GM23338 (cell line): ENCODE results near the gene RSL24D1. TPM values are rescaled to one million over a fixed set of nuclear protein-coding genes. Genes with fewer than 3 reads are reported as not detected.

Source experiments
- ATAC-seq: fragments of 200-7000 bp; cut with Tn5 transposase; 3 replicates; pipeline ENCODE4 v1.9.1; 2020
- DNase-seq: peaks from one replicate; pipeline ENCODE4 v3.0.0-alpha.2; 2015; ENCODE audit warnings: low spot score
- H2AFZ ChIP-seq: fragments of 200-600 bp; sonication (generic); 2 replicates; pipeline ENCODE4 v1.8.0; 2016; ENCODE audit warnings: antibody characterized with exemption, mild to moderate bottlenecking, moderate library complexity
- H3F3A ChIP-seq: fragments of 200-600 bp; sonication (generic); replicated peaks from 2 replicates; pipeline ENCODE4 v1.8.0; 2017; ENCODE audit warnings: antibody characterized with exemption, mixed run types, low read depth
- H3K27ac ChIP-seq: fragments of 200-600 bp; sonication (generic); 2 replicates; pipeline ENCODE4 v1.6.1; 2016; ENCODE audit warnings: low read depth
- H3K27me3 ChIP-seq: fragments of 200-600 bp; sonication (generic); 2 replicates; pipeline ENCODE4 v1.8.0; 2016; ENCODE audit warnings: mild to moderate bottlenecking, mixed run types, moderate library complexity; ENCODE audit not compliant: insufficient read depth
- H3K36me3 ChIP-seq: fragments of 200-600 bp; sonication (generic); 2 replicates; pipeline ENCODE4 v1.8.0; 2016; ENCODE audit warnings: mild to moderate bottlenecking; ENCODE audit not compliant: insufficient read depth
- H3K4me1 ChIP-seq: fragments of 200-600 bp; sonication (generic); 2 replicates; pipeline ENCODE4 v1.8.0; 2016; ENCODE audit warnings: mild to moderate bottlenecking, moderate library complexity; ENCODE audit not compliant: insufficient read depth
- H3K4me2 ChIP-seq: fragments of 200-600 bp; sonication (generic); 2 replicates; pipeline ENCODE4 v1.7.1; 2017; ENCODE audit warnings: mixed run types
- H3K4me3 ChIP-seq: fragments of 200-600 bp; sonication (generic); 2 replicates; pipeline ENCODE4 v1.6.1; 2016; ENCODE audit warnings: mixed run types
- H3K79me2 ChIP-seq: fragments of 200-600 bp; sonication (generic); replicated peaks from 2 replicates; pipeline ENCODE4 v1.8.0; 2017; ENCODE audit warnings: mild to moderate bottlenecking; ENCODE audit not compliant: insufficient read depth
- H3K9me2 ChIP-seq: fragments of 200-600 bp; sonication (generic); 2 replicates; pipeline ENCODE4 v1.8.0; 2017; ENCODE audit not compliant: insufficient read depth
- H4K20me1 ChIP-seq: fragments of 200-600 bp; sonication (generic); replicated peaks from 2 replicates; pipeline ENCODE4 v1.8.0; 2017; ENCODE audit warnings: mild to moderate bottlenecking; ENCODE audit not compliant: insufficient read depth
- H3K27ac Mint-ChIP-seq: 2 replicates; pipeline ENCODE4 v1.8.0; 2020; ENCODE audit warnings: inconsistent platforms, mild to moderate bottlenecking, moderate library complexity, mixed read lengths
- H3K27me3 Mint-ChIP-seq: 3 replicates; pipeline ENCODE4 v1.8.0; 2022; ENCODE audit warnings: low read depth, mild to moderate bottlenecking, moderate library complexity, mixed read lengths, inconsistent platforms; ENCODE audit not compliant: insufficient read depth, poor library complexity
- H3K36me3 Mint-ChIP-seq: 3 replicates; pipeline ENCODE4 v1.8.0; 2021; ENCODE audit warnings: low read depth, mild to moderate bottlenecking, inconsistent platforms, moderate library complexity, mixed read lengths
- H3K4me1 Mint-ChIP-seq: 3 replicates; pipeline ENCODE4 v1.8.0; 2020; ENCODE audit warnings: mild to moderate bottlenecking, inconsistent platforms, mixed read lengths
- H3K4me3 Mint-ChIP-seq: 3 replicates; pipeline ENCODE4 v1.8.0; 2021; ENCODE audit warnings: moderate library complexity, mild to moderate bottlenecking, inconsistent platforms, mixed read lengths
- H3K9me3 Mint-ChIP-seq: 3 replicates; pipeline ENCODE4 v1.8.0; 2020; ENCODE audit warnings: moderate library complexity, mild to moderate bottlenecking, inconsistent platforms, mixed read lengths
- CREB1 ChIP-seq: fragments of 250-450 bp; sonication (Bioruptor Pico); IDR thresholded peaks from 2 replicates; pipeline ENCODE4 v1.5.0; 2020; ENCODE audit warnings: low read depth, mild to moderate bottlenecking, moderate library complexity
- CTCF ChIP-seq, 2 experiments: fragments of 200-600 bp in 1 of 2; sonication (generic) in 1 of 2; conservative IDR thresholded peaks; 2 replicates each; pipeline versions ENCODE4 v1.5.1 to v1.6.1; 2016 to 2017; ENCODE audit warnings: antibody characterized with exemption in 2 of 2, low read depth in 2 of 2, mild to moderate bottlenecking in 2 of 2, moderate library complexity in 1 of 2
- ETS1 ChIP-seq: IDR thresholded peaks from 2 replicates; pipeline ENCODE4 v1.6.1; 2016; ENCODE audit warnings: antibody characterized with exemption
- EZH2 ChIP-seq: fragments of 200-600 bp; sonication (generic); IDR thresholded peaks from one replicate; pipeline ENCODE4 v1.8.0; 2017; ENCODE audit warnings: antibody characterized with exemption, mild to moderate bottlenecking, low read depth; ENCODE audit not compliant: unreplicated experiment
- EZH2phosphoT487 ChIP-seq: fragments of 200-600 bp; sonication (generic); IDR thresholded peaks from one replicate; pipeline ENCODE4 v1.8.1; 2018; ENCODE audit warnings: antibody characterized with exemption; ENCODE audit not compliant: unreplicated experiment
- JUNB ChIP-seq: IDR thresholded peaks from one replicate; pipeline ENCODE4 v1.6.1; 2016; ENCODE audit warnings: antibody characterized with exemption; ENCODE audit not compliant: unreplicated experiment
- NANOG ChIP-seq: IDR thresholded peaks from 2 replicates; pipeline ENCODE4 v1.6.1; 2016; ENCODE audit warnings: antibody characterized with exemption, borderline replicate concordance
- POLR2AphosphoS5 ChIP-seq: IDR thresholded peaks from 2 replicates; pipeline ENCODE4 v1.6.1; 2016; ENCODE audit warnings: antibody characterized with exemption, low read depth
- REST ChIP-seq: IDR thresholded peaks from one replicate; pipeline ENCODE4 v1.6.1; 2018; ENCODE audit warnings: antibody characterized with exemption; ENCODE audit not compliant: unreplicated experiment
- STAT1 ChIP-seq: IDR thresholded peaks from one replicate; pipeline ENCODE4 v1.6.1; 2016; ENCODE audit warnings: antibody characterized with exemption; ENCODE audit not compliant: unreplicated experiment
- ZNF114 ChIP-seq: fragments of 250-450 bp; sonication (Bioruptor Pico); IDR thresholded peaks from 2 replicates; pipeline ENCODE4 v1.5.0; 2020; ENCODE audit warnings: mild to moderate bottlenecking, moderate library complexity
- ZNF331 ChIP-seq: fragments of 250-450 bp; sonication (Bioruptor Pico); IDR thresholded peaks from 2 replicates; pipeline ENCODE4 v1.5.0; 2020; ENCODE audit warnings: low read depth, mild to moderate bottlenecking, moderate library complexity
- polyA plus RNA-seq: library from polyadenylated mRNA; unstranded; fragments of >200 nt; fragmentation: Nextera tagmentation; extraction: Ambion mirVana; gene quantifications from 2 replicates; pipeline ENCODE4 v1.2.1, GENCODE V29; 2016
- total RNA-seq: library from RNA; depleted of rRNA; stranded (reverse); fragments of >200 nt; shearing (Covaris generic); gene quantifications from 2 replicates; pipeline ENCODE4 v1.2.3, GENCODE V29; 2014
- TF ChIP-seq, protein P1 (sequence below): fragments of 250-450 bp; sonication (Bioruptor Pico); IDR thresholded peaks from 2 replicates; pipeline ENCODE4 v1.5.0; 2020; ENCODE audit warnings: mild to moderate bottlenecking, moderate library complexity

RSL24D1 gene
- total and polyA plus RNA-seq, 2 experiments from 2014 or later, result 125 to 201 TPM

GRCh38 chr15:55170361-55170760, 26.4 kb downstream of the RSL24D1 start:
- H3K4me1 Mint-ChIP-seq, result no peaks in the 10 kb centered on the region
- Histone ChIP-seq H3K4me1 (no peaks in the 10 kb centered on the region), H3K27me3 (no peaks in the 10 kb centered on the region), H3K36me3 (no peaks in the 10 kb centered on the region), H3K79me2 (no peaks in the 10 kb centered on the region), H3K9me2 (no peaks in the 10 kb centered on the region; the same call in 1 of the 2 replicates), H4K20me1 (no peaks in the 10 kb centered on the region), H3K27ac (no peak overlapping the region), H2AFZ (no peak overlapping the region), H3K4me3 (no peak overlapping the region), H3K4me2 (no peak overlapping the region), H3F3A (no peaks in the 10 kb centered on the region)
- no peaks in the 10 kb centered on the region for H3K36me3 Mint-ChIP-seq
- peaks cover 2% of the 10 kb centered on the region for H3K27me3 Mint-ChIP-seq
- ATAC-seq (no peak), DNase-seq (no peak)
- TF ChIP-seq EZH2 (no peak), EZH2phosphoT487 (no peak), REST (no peak), NANOG (no peak), ZNF331 (CRISPR knock-in tag) (no peak), ETS1 (no peak), JUNB (no peak), STAT1 (no peak), CREB1 (CRISPR knock-in tag) (no peak), ZNF114 (CRISPR knock-in tag) (no peak), CTCF (conservative IDR thresholded peaks at IDR 0.05; ENCODE audit: low read depth in 2 of 2) (no peak), POLR2AphosphoS5 (no peak)
- TF ChIP-seq, protein P1, sequence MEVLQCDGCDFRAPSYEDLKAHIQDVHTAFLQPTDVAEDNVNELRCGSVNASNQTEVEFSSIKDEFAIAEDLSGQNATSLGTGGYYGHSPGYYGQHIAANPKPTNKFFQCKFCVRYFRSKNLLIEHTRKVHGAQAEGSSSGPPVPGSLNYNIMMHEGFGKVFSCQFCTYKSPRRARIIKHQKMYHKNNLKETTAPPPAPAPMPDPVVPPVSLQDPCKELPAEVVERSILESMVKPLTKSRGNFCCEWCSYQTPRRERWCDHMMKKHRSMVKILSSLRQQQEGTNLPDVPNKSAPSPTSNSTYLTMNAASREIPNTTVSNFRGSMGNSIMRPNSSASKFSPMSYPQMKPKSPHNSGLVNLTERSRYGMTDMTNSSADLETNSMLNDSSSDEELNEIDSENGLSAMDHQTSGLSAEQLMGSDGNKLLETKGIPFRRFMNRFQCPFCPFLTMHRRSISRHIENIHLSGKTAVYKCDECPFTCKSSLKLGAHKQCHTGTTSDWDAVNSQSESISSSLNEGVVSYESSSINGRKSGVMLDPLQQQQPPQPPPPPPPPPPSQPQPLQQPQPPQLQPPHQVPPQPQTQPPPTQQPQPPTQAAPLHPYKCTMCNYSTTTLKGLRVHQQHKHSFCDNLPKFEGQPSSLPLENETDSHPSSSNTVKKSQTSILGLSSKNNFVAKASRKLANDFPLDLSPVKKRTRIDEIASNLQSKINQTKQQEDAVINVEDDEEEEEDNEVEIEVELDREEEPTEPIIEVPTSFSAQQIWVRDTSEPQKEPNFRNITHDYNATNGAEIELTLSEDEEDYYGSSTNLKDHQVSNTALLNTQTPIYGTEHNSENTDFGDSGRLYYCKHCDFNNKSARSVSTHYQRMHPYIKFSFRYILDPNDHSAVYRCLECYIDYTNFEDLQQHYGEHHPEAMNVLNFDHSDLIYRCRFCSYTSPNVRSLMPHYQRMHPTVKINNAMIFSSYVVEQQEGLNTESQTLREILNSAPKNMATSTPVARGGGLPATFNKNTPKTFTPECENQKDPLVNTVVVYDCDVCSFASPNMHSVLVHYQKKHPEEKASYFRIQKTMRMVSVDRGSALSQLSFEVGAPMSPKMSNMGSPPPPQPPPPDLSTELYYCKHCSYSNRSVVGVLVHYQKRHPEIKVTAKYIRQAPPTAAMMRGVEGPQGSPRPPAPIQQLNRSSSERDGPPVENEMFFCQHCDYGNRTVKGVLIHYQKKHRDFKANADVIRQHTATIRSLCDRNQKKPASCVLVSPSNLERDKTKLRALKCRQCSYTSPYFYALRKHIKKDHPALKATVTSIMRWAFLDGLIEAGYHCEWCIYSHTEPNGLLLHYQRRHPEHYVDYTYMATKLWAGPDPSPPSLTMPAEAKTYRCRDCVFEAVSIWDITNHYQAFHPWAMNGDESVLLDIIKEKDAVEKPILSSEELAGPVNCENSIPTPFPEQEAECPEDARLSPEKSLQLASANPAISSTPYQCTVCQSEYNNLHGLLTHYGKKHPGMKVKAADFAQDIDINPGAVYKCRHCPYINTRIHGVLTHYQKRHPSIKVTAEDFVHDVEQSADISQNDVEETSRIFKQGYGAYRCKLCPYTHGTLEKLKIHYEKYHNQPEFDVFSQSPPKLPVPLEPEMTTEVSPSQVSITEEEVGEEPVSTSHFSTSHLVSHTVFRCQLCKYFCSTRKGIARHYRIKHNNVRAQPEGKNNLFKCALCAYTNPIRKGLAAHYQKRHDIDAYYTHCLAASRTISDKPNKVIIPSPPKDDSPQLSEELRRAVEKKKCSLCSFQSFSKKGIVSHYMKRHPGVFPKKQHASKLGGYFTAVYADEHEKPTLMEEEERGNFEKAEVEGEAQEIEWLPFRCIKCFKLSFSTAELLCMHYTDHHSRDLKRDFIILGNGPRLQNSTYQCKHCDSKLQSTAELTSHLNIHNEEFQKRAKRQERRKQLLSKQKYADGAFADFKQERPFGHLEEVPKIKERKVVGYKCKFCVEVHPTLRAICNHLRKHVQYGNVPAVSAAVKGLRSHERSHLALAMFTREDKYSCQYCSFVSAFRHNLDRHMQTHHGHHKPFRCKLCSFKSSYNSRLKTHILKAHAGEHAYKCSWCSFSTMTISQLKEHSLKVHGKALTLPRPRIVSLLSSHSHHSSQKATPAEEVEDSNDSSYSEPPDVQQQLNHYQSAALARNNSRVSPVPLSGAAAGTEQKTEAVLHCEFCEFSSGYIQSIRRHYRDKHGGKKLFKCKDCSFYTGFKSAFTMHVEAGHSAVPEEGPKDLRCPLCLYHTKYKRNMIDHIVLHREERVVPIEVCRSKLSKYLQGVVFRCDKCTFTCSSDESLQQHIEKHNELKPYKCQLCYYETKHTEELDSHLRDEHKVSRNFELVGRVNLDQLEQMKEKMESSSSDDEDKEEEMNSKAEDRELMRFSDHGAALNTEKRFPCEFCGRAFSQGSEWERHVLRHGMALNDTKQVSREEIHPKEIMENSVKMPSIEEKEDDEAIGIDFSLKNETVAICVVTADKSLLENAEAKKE (CRISPR knock-in tag), result no peak
- H3K9me3 Mint-ChIP-seq, result peaks cover 5% of the 10 kb centered on the region; the same call in 1 of the 3 replicates
- no peak overlapping the region for H3K27ac Mint-ChIP-seq
- H3K4me3 Mint-ChIP-seq, result no peak overlapping the region
